ENCODE results near the gene OVOL2. TPM values are rescaled to one million over a fixed set of nuclear protein-coding genes. Genes with fewer than 3 reads are reported as not detected.

The OVOL2 gene
- total RNA-seq, 4 donors from 2014 or later, result 25.5 to 38.7 (median 28.9) TPM

DNA sequence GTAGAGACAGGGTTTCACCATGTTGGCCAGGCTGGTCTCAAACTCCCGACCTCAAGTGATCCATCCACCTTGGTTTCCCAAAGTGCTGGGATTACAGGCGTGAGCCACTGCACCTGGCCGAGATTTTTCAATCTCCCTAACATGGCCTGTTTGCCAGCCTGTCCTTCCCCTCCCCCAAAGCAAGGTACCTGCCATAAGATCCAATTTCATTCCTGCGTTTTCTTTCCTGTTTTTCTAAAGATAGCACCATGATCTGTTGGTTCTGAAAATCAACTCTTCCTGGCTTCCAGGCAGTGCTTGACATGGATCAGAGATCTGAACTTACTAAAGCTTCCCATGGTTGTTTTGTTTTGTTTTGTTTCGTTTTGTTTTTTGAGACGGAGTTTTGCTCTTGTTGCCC, 81.4 kb downstream of the OVOL2 start:
- H3K27me3 ChIP-seq, result no peaks in the 10 kb centered on the region
- DNase-seq, result no peak
- no peak overlapping the region for H3K4me3 ChIP-seq

More for the DNA sequence above, 81.4 kb downstream of the OVOL2 start:
- H3K27ac ChIP-seq, result no peak overlapping the region
- TF ChIP-seq, protein P1, sequence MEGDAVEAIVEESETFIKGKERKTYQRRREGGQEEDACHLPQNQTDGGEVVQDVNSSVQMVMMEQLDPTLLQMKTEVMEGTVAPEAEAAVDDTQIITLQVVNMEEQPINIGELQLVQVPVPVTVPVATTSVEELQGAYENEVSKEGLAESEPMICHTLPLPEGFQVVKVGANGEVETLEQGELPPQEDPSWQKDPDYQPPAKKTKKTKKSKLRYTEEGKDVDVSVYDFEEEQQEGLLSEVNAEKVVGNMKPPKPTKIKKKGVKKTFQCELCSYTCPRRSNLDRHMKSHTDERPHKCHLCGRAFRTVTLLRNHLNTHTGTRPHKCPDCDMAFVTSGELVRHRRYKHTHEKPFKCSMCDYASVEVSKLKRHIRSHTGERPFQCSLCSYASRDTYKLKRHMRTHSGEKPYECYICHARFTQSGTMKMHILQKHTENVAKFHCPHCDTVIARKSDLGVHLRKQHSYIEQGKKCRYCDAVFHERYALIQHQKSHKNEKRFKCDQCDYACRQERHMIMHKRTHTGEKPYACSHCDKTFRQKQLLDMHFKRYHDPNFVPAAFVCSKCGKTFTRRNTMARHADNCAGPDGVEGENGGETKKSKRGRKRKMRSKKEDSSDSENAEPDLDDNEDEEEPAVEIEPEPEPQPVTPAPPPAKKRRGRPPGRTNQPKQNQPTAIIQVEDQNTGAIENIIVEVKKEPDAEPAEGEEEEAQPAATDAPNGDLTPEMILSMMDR (IDR thresholded peaks at IDR 0.05), result no peak
- TF ChIP-seq POLR2A (IDR thresholded peaks at IDR 0.05), result no peak
- no peaks in the 10 kb centered on the region for H3K9me3 ChIP-seq
- peaks cover 0 to 27% (median 0%) of the 10 kb centered on the region in 3 donors for H3K36me3 ChIP-seq
- H3K4me1 ChIP-seq, result peaks cover 0 to 24% (median 9%) of the 10 kb centered on the region in 4 donors

Small RNA genes within 50 kb of the gene (small RNA-seq; reads per million reads assigned to genes)
- 0 reads per million in 2 donors for gene RNU7-137P

Other genes with a start within 250 kb of the OVOL2 start
- 100 to 1,000 TPM; 131 to 257 (median 132) TPM for gene SNX5, start 89.1 kb downstream of the OVOL2 start, total RNA-seq
- gene MGME1, start 88.9 kb downstream of the OVOL2 start, total RNA-seq, result 10 to 100 TPM; 16.1 to 38.0 (median 19.0) TPM
- 10 to 100 TPM; 20.0 to 27.2 (median 22.0) TPM for gene KAT14, start 79.9 kb upstream of the OVOL2 start, total RNA-seq
- gene PET117, start 79.9 kb upstream of the OVOL2 start, total RNA-seq, result 10 to 100 TPM; 15.7 to 21.7 (median 18.0) TPM
- gene ZNF133, start 230.6 kb upstream of the OVOL2 start, total RNA-seq, result 10 to 100 TPM; 11.4 to 23.1 (median 15.6) TPM